Putamen (tissue), 1 donor: ENCODE data around the gene PATL1.
A peak's percentile ranks its signal among the peaks of the same experiment; 100 is the strongest.
"Not testable (repeated sequence)": the region's sequence is repeated elsewhere in the genome, so short reads cannot be mapped to it uniquely, and the experiment has no call there.

Experiments used
- DNase-seq: peaks from one replicate; pipeline ENCODE4 v3.0.0-alpha.2; 2016; ENCODE audit warnings: low spot score

Gene PATL1

GRCh38 chr11:59668950-59669610 is at the start of gene PATL1:
PATL1 (minus strand) TSS chr11:59669037; CDS start chr11:59668895, 142 bp downstream.
- DNase-seq, result peak; percentile 99

DNA sequence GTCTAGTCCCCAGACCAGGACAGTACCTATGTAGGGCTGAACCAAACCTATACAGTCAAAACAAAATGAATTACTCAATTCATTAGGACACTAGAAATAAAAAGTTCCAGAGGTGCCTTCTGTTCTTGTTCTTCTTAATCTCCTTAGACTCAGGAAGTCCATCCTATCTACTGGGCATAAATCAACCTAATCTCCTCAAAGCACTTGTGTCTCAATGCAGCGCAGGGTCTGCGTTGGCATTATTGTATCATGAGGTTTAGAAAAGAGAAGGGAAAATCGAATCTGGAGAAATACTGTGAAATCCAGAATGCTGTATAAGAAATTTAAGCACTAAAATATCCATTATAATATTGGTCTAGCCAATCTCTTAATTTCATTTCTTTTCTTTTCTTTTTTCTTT is 47.2 kb upstream of the PATL1 start:
- no peak for DNase-seq

- DNase-seq, result no peak
Observed at GRCh38 chr11:59713745-59714144, 44.9 kb upstream of the PATL1 start, which contains the start of gene OR10V1. OR10V1 (minus strand) TSS chr11:59713845; CDS start chr11:59713845, 0 bp downstream.

DNA sequence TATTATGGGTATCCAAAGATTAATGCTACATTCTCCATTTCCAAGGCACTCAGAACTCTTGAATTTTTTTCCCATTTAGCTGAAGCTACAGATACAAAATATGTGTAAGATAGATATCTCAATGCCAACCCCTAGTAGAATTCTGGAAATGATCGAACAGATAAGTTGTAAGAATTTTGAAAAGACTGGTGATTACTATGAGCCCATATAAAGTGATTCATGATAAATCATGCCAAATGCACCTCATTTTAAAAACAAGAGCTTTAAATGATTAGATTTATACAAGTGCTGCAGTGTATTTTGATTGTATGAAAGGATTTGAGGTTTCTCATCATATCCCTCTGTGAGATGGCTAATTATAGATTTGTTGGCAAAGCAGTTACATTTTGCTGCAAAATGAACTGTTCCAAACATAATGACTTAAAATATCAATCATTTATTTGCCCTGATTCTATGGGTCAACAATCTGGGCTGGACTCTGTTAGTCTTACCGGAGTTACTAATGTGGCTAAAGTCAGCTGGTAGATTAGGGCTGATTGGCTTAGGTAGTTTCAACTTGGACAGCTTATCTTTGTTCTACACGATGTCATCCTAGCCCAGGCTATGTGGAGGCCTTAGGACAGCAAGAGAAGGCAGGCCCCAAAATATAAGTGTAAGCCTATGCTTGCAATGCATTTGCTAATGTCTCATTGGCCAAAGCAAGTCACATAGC is 41.5 kb upstream of the PATL1 start:
- DNase-seq, result no peak

DNA sequence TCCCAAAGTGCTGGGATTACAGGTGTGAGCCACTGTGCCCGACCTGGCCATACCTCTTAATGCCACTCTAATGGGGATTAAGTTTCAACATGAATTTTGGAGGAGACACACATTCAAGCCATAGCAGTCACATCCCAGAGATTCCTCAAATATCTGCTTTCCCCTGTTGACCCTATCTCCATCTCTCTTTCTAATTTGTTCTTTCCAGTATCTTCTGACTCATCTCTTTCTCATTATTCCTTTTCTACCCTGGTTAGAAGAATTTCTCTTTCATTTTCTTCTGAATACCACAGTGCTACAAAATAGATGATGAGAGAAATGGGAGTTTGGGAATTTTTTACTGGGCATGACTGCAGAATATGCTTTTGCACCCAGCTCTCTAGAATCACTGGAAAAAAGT is 39.7 kb upstream of the PATL1 start:
- DNase-seq, result no peak

DNA sequence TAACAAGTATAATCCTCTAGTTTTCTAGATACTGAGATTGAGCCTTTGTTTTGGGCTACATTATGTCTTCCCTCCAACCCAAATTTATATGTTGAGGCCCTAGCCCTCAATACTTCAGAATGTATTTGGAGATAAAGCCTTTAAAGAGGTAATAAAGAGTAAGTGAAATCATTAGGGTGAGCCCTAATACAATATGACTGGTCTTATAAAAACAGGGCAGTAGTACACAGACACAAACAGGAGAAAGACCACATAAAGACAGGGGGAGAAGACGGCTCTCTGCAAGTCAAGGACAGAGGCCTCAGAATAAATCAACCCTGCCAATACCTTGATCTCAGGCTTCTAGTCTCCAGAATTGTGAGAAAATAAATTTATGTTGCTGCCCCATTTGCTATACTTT is 38.5 kb upstream of the PATL1 start:
- no peak for DNase-seq

DNA sequence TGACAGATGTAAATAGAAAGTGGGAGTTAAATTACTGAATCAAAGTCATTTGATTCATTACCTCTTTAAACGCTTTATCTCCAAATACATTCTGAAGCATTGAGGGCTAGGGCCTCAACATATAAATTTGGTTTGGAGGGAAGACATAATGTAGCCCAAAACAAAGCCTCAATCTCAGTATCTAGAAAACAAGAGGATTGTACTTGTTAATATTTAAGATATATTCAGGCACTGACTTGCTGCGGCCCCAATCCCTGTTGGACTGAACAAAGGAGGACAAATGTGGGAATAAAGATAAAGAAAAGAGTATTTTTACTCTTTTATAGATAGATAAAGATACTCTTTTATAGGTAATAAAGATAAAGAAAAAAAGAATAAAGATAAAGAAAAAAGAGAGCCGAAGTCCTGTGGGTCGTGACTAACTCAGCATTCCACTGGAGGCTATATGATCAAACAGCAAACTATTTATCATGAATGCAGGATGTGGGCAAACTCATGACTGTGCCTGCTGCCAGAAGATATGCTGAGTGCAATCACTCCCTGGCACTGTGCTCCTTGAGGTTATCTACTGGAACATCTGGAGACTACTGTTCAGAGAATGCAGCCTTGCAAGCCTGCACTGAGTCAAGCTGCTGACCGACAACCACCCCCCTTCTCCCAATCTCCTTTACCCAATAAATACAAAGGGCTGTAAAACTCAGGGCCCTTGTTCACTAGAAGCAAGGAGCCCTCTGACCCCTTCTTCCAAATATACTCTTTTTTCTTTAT is 37.9 kb upstream of the PATL1 start:
- no peak for DNase-seq

- no peak for DNase-seq
Observed at GRCh38 chr11:59705294-59705693, 36.5 kb upstream of the PATL1 start.

GRCh38 chr11:59703515-59703914 is 34.7 kb upstream of the PATL1 start:
- DNase-seq, result not testable (repeated sequence)

GRCh38 chr11:59700157-59700556 is 31.3 kb upstream of the PATL1 start:
- DNase-seq, result not testable (repeated sequence)

- DNase-seq, result no peak
Observed at GRCh38 chr11:59698506-59698905, 29.7 kb upstream of the PATL1 start.

GRCh38 chr11:59692915-59693314 is 24.1 kb upstream of the PATL1 start:
- DNase-seq, result no peak

DNA sequence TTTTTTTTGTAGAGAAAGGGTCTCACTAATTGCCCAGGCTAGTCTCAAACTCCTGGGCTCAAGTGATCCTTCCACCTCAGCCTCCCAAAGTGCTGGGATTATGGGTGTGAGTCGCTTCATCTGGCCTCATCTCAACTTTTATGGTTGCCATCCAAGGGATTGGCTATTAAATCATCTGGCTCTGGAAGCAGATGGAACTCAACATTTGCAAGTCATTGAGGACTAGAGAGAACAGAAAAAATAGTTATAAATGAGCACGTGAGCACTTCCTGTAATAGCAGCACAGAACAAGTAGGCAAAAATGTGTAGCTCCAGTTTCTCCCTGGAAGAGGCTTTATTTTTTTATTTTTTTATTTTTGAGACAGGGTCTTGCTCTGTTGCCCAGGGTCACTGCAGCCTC is 22.3 kb upstream of the PATL1 start:
- DNase-seq, result no peak

- no peak for DNase-seq
Observed at GRCh38 chr11:59689015-59689414, 20.2 kb upstream of the PATL1 start.

DNA sequence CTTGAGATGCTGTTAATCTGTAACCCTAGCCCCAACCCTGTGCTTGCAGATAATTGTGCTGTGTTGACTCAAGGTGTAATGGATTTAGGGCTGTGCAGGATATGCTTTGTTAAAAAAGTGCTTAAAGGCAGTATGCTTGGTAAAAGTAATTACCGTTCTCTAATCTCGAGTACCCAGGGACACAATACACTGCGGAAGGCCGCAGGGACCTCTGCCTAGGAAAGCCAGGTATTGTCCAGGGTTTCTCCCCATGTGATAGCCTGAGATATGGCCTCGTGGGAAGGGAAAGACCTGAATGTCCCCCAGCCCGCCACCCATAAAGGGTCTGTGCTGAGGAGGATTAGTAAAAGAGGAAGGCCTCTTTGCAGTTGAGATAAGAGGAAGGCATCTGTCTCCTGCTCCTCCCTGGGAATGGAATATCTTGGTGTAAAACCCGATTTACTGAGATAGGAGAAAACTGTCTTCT is 12.5 kb upstream of the PATL1 start:
- DNase-seq, result not testable (repeated sequence)

DNA sequence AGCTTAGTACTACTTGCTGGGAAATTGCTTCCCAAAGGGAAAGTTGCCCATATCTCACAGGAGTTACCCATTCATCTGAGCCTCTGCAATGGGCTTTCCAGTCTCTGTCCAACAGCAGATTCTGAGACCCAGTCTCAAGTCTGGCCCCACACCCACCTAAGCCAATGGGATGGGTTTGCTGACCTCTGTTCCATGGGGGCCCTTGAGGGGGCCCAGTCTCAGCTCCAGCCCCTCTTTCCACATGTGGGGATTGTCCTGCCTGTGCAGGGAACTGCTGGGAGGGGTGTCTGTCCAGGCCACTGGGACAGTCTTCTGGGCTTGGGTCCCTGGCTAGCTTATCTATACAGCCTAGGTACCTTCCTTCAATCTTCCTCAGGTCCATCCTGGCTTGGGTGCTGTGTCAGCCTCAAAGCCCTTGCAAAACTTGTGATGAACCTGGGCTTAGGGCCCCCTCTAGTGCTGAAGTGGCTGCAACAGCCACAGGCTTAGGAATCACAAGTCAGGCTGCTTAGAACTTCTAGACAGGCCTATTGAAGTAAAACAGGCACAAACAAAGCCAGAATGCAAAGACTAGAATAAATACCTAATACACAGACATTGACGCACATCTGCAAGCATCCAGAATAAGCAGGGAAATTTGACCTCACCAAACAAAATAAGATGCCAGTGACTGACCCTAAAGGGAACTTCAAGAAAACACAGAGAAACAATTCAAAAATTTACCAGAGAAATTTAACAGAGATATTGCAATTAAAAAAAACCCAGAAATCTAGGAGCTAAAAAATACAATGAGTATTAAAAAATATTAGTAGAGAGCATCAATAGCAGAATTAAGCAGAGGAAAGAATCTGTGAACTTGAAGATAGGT is 11.7 kb upstream of the PATL1 start:
- peak; percentile 12 for DNase-seq

DNA sequence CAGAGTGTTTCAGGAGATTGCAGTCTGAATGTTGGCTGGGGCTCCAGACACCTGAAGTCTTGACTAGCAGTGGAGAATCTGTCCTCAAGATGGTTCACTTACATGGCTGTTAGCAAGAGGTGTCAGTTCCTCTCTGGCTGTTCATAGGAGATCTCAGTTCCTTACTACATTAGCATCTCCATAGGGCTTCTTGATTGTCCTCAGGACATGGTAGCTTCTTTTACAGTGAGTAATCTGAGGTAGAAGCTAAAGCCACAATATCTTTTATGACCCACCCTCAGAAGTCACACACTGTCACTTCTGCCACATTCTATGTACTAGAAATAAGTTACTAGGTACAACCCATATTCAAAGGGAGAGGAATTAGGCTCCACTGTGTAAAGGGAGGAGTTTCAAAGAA is 10.5 kb upstream of the PATL1 start:
- no peak for DNase-seq

DNA sequence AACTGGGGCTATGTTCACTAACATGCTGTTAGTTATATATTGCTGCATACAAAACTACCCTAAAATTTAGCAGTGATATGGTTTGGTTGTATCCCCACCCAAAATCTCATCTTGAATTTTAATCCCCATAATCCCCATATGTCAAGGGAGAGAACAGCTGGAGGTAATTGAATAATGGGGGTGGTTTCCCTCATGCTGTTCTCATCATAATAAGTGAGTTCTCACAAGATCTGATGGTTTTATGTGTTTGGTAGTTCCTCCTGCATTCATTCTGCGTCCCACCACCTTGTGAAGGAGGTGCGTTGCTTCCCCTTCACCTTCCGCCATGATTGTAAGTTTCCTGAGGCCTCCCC is 10.0 kb upstream of the PATL1 start:
- DNase-seq, result no peak

- DNase-seq, result no peak
Observed at GRCh38 chr11:59678118-59678812, 9.4 kb upstream of the PATL1 start.

DNA sequence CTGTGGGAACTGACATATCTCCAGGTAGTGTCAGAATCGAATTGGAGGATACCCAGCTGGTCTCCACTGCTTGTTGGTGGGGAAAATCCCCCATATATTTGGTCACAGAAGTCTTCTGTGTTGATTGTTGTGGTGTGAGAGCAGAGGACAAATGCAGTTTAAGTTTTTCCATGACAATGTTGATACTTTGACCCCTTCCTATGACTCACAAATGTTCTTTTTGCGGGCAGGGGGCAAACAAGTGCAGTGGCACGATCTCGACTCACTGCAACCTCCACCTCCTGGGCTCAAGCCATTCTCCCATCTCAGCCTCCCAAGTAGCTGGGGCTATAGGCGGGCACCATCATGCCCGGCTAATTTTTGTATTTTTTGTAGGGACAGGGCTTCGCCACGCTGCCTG is 7.4 kb upstream of the PATL1 start:
- DNase-seq, result no peak

DNA sequence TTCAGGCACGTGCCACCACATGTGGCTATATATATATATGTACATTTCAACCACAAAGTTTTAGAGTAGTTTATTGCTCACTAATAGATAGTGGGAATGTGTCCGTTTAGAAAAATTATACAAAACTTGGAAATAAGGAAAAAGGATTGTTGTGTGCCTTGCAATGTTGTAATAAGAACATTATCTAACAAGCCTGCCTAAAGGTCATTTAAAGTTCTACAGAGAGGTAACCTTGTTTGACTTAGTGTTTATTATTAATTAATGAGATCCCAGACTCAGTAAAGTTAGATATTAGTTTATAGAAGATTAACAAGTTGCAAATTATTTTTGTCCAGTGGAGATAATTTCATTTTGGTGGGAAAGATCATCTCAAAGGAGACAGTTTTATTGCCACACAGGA is 5.5 kb upstream of the PATL1 start:
- no peak for DNase-seq
